CD4-positive, alpha-beta T cell (primary cell): ENCODE results near the gene HAGH. TPM values are rescaled to one million over a fixed set of nuclear protein-coding genes. Genes with fewer than 3 reads are reported as not detected.

Experiments used
- ATAC-seq: fragments of 200-7000 bp; cut with Tn5 transposase; one replicate; pipeline ENCODE4 v1.10.0; 2022; ENCODE audit warnings: mild to moderate bottlenecking; ENCODE audit not compliant: poor library complexity
- CTCF ChIA-PET: fragments of 350-600 bp; sonication (Branson Sonifier 250); formaldehyde crosslinking; loops from one replicate; lab custom pipeline; 2021; ENCODE audit warnings: antibody characterized with exemption, inconsistent platforms; lab: Charles Lee
- POLR2A ChIA-PET: fragments of 350-600 bp; sonication (Branson Sonifier 250); formaldehyde crosslinking; loops from one replicate; lab custom pipeline; 2021; ENCODE audit warnings: antibody characterized with exemption, inconsistent platforms; lab: Charles Lee
- DNase-seq, 14 experiments: peaks; one replicate each; pipeline ENCODE4 v3.0.0-alpha.2; 2013 to 2020; ENCODE audit warnings: mixed read lengths in 2 of 14
- H3K27ac ChIP-seq, 2 donors: one replicate each; pipeline versions ENCODE4 v1.5.1 to v1.7.0; 2013; ENCODE audit warnings: low read length in 2 of 2, low read depth in 1 of 2, mild to moderate bottlenecking in 1 of 2
- H3K27me3 ChIP-seq, 2 experiments: 1 replicate in 1 of 2; 2 replicates in 1 of 2; pipeline versions ENCODE4 v1.6.1 to v1.7.0; 2013; ENCODE audit warnings: low read length in 2 of 2, control low read depth in 1 of 2, mild to moderate bottlenecking in 1 of 2, moderate library complexity in 1 of 2; ENCODE audit not compliant: insufficient read depth in 2 of 2, control insufficient read depth in 1 of 2
- H3K36me3 ChIP-seq: one replicate; pipeline ENCODE4 v1.6.1; 2013; ENCODE audit warnings: low read length, control low read depth; ENCODE audit not compliant: insufficient read depth
- H3K4me1 ChIP-seq: one replicate; pipeline ENCODE4 v1.6.1; 2013; ENCODE audit warnings: low read length, control low read depth; ENCODE audit not compliant: insufficient read depth
- H3K4me3 ChIP-seq: one replicate; pipeline ENCODE4 v1.5.1; 2013; ENCODE audit warnings: mild to moderate bottlenecking, low read length, moderate library complexity
- H3K9me3 ChIP-seq, 2 experiments: 1 replicate in 1 of 2; 2 replicates in 1 of 2; pipeline versions ENCODE4 v1.6.1 to v1.7.0; 2013; ENCODE audit warnings: low read length in 2 of 2, mild to moderate bottlenecking in 2 of 2, control low read depth in 1 of 2, moderate library complexity in 1 of 2; ENCODE audit not compliant: control insufficient read depth in 1 of 2, insufficient read depth in 1 of 2
- H3K27ac Mint-ChIP-seq: one replicate; pipeline ENCODE4 v1.8.0; 2020; ENCODE audit warnings: mixed read lengths
- H3K27me3 Mint-ChIP-seq: one replicate; pipeline ENCODE4 v1.8.0; 2021; ENCODE audit warnings: mixed read lengths
- H3K36me3 Mint-ChIP-seq: one replicate; pipeline ENCODE4 v1.8.0; 2021; ENCODE audit warnings: low read depth, mixed read lengths
- H3K4me1 Mint-ChIP-seq: one replicate; pipeline ENCODE4 v1.8.0; 2021; ENCODE audit warnings: low read depth, mixed read lengths
- H3K4me3 Mint-ChIP-seq: one replicate; pipeline ENCODE4 v1.8.0; 2020; ENCODE audit warnings: mild to moderate bottlenecking, mixed read lengths
- H3K9me3 Mint-ChIP-seq: one replicate; pipeline ENCODE4 v1.8.0; 2020; ENCODE audit warnings: mixed read lengths
- CTCF ChIP-seq: fragments of 200-600 bp; IDR thresholded peaks from one replicate; pipeline ENCODE4 v1.8.0; 2022; ENCODE audit warnings: antibody characterized with exemption, mild to moderate bottlenecking
- intact Hi-C, 2 experiments: fragments of 100-400 bp; cut with DNase I in 1 of 2; cut with micrococcal nuclease in 1 of 2; formaldehyde crosslinking; loops; one replicate each; pipeline versions ENCODE4 v1.15.1 to v1.9.0; 2023 to 2025; cut with DNase I, micrococcal nuclease
- total RNA-seq, 174 experiments: library from RNA in 2 of 174; stranded (reverse) in 2 of 174; gene quantifications; one replicate each; pipeline ENCODE4 v1.2.3 and lab custom pipeline; 2021 to 2026

The HAGH gene
- total RNA-seq, 2 experiments from 2014 or later: 20.9 to 22.7 TPM

- CTCF ChIA-PET: no interaction called here
- DNase-seq: peak in 1 of 14 experiments; percentile 20
Observed at GRCh38 chr16:1794221-1794871, 32.3 kb downstream of the HAGH start.

GRCh38 chr16:1793578-1794220 lies 32.9 kb downstream of the HAGH start, which contains the start of gene IGFALS:
Gene IGFALS (minus strand): TSS chr16:1793705. CDS start chr16:1793652, 53 bp downstream.
- DNase-seq (peak in 1 of 14 experiments; percentile 16), ATAC-seq (no peak)
- H3K9me3 Mint-ChIP-seq: peaks cover 3% of the 10 kb centered on the region
- no peaks in the 10 kb centered on the region for H3K27me3 Mint-ChIP-seq
- ChIA-PET CTCF (no interaction called here), POLR2A (interaction anchor here (2.2 kb wide), 1 partner anchor 11 kb away, joined by 9 read pairs; the partner anchor contains the start of genes NUBP2 and SPSB3)
- Histone ChIP-seq H3K4me3 (no peak within 1 kb of the TSS), H3K27ac (no peak within 1 kb of the TSS), H3K9me3 (peaks cover 11 to 15% of the 10 kb centered on the region in 2 experiments), H3K27me3 (no peaks in the 10 kb centered on the region), H3K4me1 (no peaks in the 10 kb centered on the region), H3K36me3 (peaks cover 12% of the 10 kb centered on the region)
- intact Hi-C loops: no loop called here
- H3K36me3 Mint-ChIP-seq: peaks cover 10% of the 10 kb centered on the region
- no peaks in the 10 kb centered on the region for H3K4me1 Mint-ChIP-seq
- no peak for TF ChIP-seq CTCF
- H3K27ac Mint-ChIP-seq: no peak within 1 kb of the TSS
- H3K4me3 Mint-ChIP-seq: no peak within 1 kb of the TSS

More at GRCh38 chr16:1794221-1794871, 32.3 kb downstream of the HAGH start:
- Histone ChIP-seq H3K4me1 (no peaks in the 10 kb centered on the region), H3K27ac (no peak overlapping the region), H3K9me3 (peaks cover 11 to 19% of the 10 kb centered on the region in 2 experiments), H3K36me3 (peaks cover 6% of the 10 kb centered on the region), H3K27me3 (no peaks in the 10 kb centered on the region), H3K4me3 (no peak overlapping the region)
- Mint-ChIP-seq H3K27me3 (no peaks in the 10 kb centered on the region), H3K36me3 (peaks cover 4% of the 10 kb centered on the region), H3K4me1 (no peaks in the 10 kb centered on the region), H3K9me3 (peaks cover 3% of the 10 kb centered on the region), H3K4me3 (no peak overlapping the region), H3K27ac (no peak overlapping the region)
- POLR2A ChIA-PET: interaction anchor here (2.2 kb wide), 1 partner anchor 12 kb away, joined by 9 read pairs; the partner anchor contains the start of genes NUBP2 and SPSB3
- no peak for ATAC-seq
- TF ChIP-seq CTCF: no peak
- intact Hi-C loops: no loop called here

GRCh38 chr16:1792836-1793577 lies 33.6 kb downstream of the HAGH start:
- POLR2A ChIA-PET: interaction anchor here (2.2 kb wide), 1 partner anchor 10 kb away, joined by 9 read pairs; the partner anchor contains the start of genes NUBP2 and SPSB3
- no peak for TF ChIP-seq CTCF
- Histone ChIP-seq H3K36me3 (peaks cover 19% of the 10 kb centered on the region), H3K9me3 (peaks cover 7 to 8% of the 10 kb centered on the region in 2 experiments), H3K27ac (no peak overlapping the region), H3K4me3 (no peak overlapping the region), H3K4me1 (no peaks in the 10 kb centered on the region), H3K27me3 (no peaks in the 10 kb centered on the region)
- CTCF ChIA-PET: no interaction called here
- DNase-seq (peak in 1 of 14 experiments; percentile 16), ATAC-seq (no peak)
- no peaks in the 10 kb centered on the region for H3K27me3 Mint-ChIP-seq
- H3K36me3 Mint-ChIP-seq: peaks cover 11% of the 10 kb centered on the region
- no peak overlapping the region for H3K4me3 Mint-ChIP-seq
- no peaks in the 10 kb centered on the region for H3K4me1 Mint-ChIP-seq
- no peak overlapping the region for H3K27ac Mint-ChIP-seq
- peaks cover 3% of the 10 kb centered on the region for H3K9me3 Mint-ChIP-seq
- intact Hi-C loops: no loop called here
